ENCODE results near the gene RNASE13.

GRCh38 chr14:21036751-21037150 lies 2.1 kb upstream of the RNASE13 start:
- no peak for TF ChIP-seq CTCF (IDR thresholded peaks at IDR 0.05)
- TF ChIP-seq POLR2A (IDR thresholded peaks at IDR 0.05), result no peak
